Activated T-cell treated with anti-CD3 and anti-CD28 coated beads, Interleukin-2, amount 50 U/mL, for 48 hours (primary cell): ENCODE measurements around the gene CD209.
A peak's percentile ranks its signal among the peaks of the same experiment; 100 is the strongest.

Experiments used
- DNase-seq, 2 experiments: peaks; one replicate each; pipeline ENCODE4 v3.0.0-alpha.2; 2020

The CD209 gene

GRCh38 chr19:7703332-7703731 is 44.0 kb downstream of the CD209 start:
- no peak for DNase-seq

GRCh38 chr19:7701654-7702457 is 45.5 kb downstream of the CD209 start, which contains the start of gene FCER2:
Gene FCER2, minus strand, starts transcription at chr19:7702131. Its CDS starts 2,371 bp downstream, at chr19:7699760.
- no peak for DNase-seq

GRCh38 chr19:7701049-7701653 is 46.2 kb downstream of the CD209 start:
- DNase-seq = no peak

GRCh38 chr19:7699417-7700401 is 47.6 kb downstream of the CD209 start:
- DNase-seq = peak; percentile 77 to 80

GRCh38 chr19:7699003-7699402 is 48.3 kb downstream of the CD209 start:
- peak in 1 of 2 experiments; percentile 35 for DNase-seq

- DNase-seq = no peak
Observed at GRCh38 chr19:7698583-7698982, 48.8 kb downstream of the CD209 start.

GRCh38 chr19:7697721-7698287 is 49.5 kb downstream of the CD209 start:
- no peak for DNase-seq

GRCh38 chr19:7694499-7694898 is 52.8 kb downstream of the CD209 start:
- no peak for DNase-seq

GRCh38 chr19:7692417-7693088 is 54.8 kb downstream of the CD209 start:
- no peak for DNase-seq

- peak in 1 of 2 experiments; percentile 43 for DNase-seq
Observed at GRCh38 chr19:7691497-7691896, 55.8 kb downstream of the CD209 start.

- DNase-seq = peak; percentile 41 to 44
Observed at GRCh38 chr19:7690779-7691258, 56.5 kb downstream of the CD209 start.
